Activated T-helper 1 cell treated with anti-CD3 and anti-CD28 coated beads, Interleukin-12 subunit alpha, Interleukin-12 subunit beta, Interleukin-2, Interleukin-4 antibody, amounts not matched to agents 30 ng/mL and 10 ng/mL and 1 ng/mL, durations not matched to agents 14 hours and 24 hours and 36 hours (primary cell): ENCODE data around the gene PIK3CG. TPM values are rescaled to one million over a fixed set of nuclear protein-coding genes. Genes with fewer than 3 reads are reported as not detected.
"Not testable (repeated sequence)": the region's sequence is repeated elsewhere in the genome, so short reads cannot be mapped to it uniquely, and the experiment has no call there.

Experiments
- DNase-seq: peaks from one replicate; pipeline ENCODE4 v3.0.0; 2021; ENCODE audit warnings: low spot score
- H3K27ac Mint-ChIP-seq: one replicate; pipeline ENCODE4 v1.8.0; 2021; ENCODE audit warnings: mild to moderate bottlenecking, mixed read lengths
- H3K27me3 Mint-ChIP-seq: one replicate; pipeline ENCODE4 v1.8.0; 2022; ENCODE audit warnings: mild to moderate bottlenecking, moderate library complexity, mixed read lengths; ENCODE audit not compliant: insufficient read depth
- H3K36me3 Mint-ChIP-seq: one replicate; pipeline ENCODE4 v1.8.0; 2021; ENCODE audit warnings: low read depth, mixed read lengths
- H3K4me1 Mint-ChIP-seq: one replicate; pipeline ENCODE4 v1.8.0; 2021; ENCODE audit warnings: low read depth, mixed read lengths
- H3K4me3 Mint-ChIP-seq: one replicate; pipeline ENCODE4 v1.8.0; 2021; ENCODE audit warnings: mild to moderate bottlenecking, moderate library complexity, mixed read lengths
- H3K9me3 Mint-ChIP-seq: one replicate; pipeline ENCODE4 v1.8.0; 2021; ENCODE audit warnings: mixed read lengths
- intact Hi-C: fragments of 100-400 bp; cut with micrococcal nuclease; formaldehyde crosslinking; loops from one replicate; pipeline ENCODE4 v1.15.1; 2024
- total RNA-seq: library from RNA; stranded (reverse); gene quantifications from 2 replicates; pipeline ENCODE4 v1.2.3, GENCODE V29; 2022

Gene PIK3CG
- total RNA-seq, 1 donor from 2014 or later = 38.7 TPM

DNA sequence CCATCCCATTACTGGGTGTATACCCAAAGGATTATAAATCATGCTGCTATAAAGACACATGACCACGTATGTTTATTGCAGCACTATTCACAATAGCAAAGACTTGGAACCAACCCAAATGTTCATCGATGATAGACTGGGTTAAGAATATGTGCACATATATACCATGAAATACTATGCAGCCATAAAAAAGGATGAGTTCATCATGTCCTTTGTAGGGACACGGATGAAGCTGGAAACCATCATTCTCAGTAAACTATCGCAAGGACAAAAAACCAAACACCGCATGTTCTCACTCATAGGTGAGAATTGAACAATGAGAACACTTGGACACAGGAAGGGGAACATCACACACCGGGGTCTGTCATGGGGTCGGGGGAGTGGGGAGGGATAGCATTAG is 73.0 kb downstream of the PIK3CG start:
- H3K27me3 Mint-ChIP-seq, DNase-seq, intact Hi-C loops: not testable (repeated sequence)

DNA sequence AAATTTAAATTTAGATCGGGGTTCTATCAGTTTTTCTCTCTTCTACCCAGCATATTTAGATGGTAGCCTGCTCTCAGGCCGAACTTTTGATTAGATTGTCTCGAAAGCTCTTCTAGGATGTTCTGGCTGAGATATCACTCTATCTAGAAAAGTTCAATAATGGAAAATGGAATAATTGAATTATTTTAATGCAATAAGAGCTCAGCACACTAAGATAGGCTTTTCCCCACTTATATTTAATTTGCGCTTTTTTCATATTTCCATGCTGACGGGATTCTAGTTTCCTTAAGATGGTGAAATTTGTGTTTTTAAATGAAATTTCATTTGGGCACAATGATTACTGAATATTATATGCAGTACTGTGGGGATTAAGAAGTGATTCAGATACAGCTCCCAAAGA is 73.7 kb downstream of the PIK3CG start:
- H3K4me3 Mint-ChIP-seq = no peak overlapping the region
- no peak for DNase-seq
- no peaks in the 10 kb centered on the region for H3K9me3 Mint-ChIP-seq
- no peak overlapping the region for H3K27ac Mint-ChIP-seq
- no peaks in the 10 kb centered on the region for H3K4me1 Mint-ChIP-seq
- H3K27me3 Mint-ChIP-seq = no peaks in the 10 kb centered on the region
- intact Hi-C loops = no loop called here
- no peaks in the 10 kb centered on the region for H3K36me3 Mint-ChIP-seq

More for the DNA sequence above, 73.0 kb downstream of the PIK3CG start:
- H3K36me3 Mint-ChIP-seq, H3K27ac Mint-ChIP-seq, H3K4me3 Mint-ChIP-seq, H3K4me1 Mint-ChIP-seq, H3K9me3 Mint-ChIP-seq: not testable (repeated sequence)

DNA sequence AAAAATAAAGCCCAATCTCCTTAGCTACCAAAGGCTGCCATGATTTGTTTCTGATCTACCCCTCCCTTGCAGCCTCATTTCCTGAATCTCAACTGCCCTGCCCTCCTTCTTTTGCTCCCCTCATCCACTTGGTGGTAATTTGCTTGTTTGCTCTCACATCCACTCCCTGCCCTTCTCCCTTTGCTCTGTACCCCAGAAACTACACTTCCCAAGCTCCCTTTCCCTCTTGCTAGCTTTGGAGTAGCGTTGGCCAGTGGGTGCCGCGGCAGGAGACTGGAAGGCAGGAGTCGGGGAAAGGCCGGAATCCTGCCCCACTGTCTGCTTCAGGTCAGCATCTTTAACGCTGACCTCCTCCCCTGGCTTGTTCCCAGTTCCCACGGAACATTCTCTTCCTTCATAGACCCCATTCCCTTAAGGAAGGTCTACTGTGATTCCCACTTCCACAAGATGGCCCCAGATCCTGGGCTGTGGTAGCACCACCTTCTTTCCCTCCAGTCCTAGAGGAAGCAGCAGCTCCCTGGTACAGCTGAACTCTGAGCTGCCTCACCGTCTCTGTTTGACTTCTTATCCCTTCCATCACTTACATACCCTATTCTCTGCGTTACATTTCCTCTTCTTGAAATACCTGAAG is 79.1 kb downstream of the PIK3CG start:
- H3K27me3 Mint-ChIP-seq = peaks cover 2% of the 10 kb centered on the region
- no peaks in the 10 kb centered on the region for H3K9me3 Mint-ChIP-seq
- H3K36me3 Mint-ChIP-seq = no peaks in the 10 kb centered on the region
- H3K4me1 Mint-ChIP-seq = no peaks in the 10 kb centered on the region
- DNase-seq = no peak
- H3K4me3 Mint-ChIP-seq = no peak overlapping the region
- intact Hi-C loops = no loop called here
- H3K27ac Mint-ChIP-seq = no peak overlapping the region

DNA sequence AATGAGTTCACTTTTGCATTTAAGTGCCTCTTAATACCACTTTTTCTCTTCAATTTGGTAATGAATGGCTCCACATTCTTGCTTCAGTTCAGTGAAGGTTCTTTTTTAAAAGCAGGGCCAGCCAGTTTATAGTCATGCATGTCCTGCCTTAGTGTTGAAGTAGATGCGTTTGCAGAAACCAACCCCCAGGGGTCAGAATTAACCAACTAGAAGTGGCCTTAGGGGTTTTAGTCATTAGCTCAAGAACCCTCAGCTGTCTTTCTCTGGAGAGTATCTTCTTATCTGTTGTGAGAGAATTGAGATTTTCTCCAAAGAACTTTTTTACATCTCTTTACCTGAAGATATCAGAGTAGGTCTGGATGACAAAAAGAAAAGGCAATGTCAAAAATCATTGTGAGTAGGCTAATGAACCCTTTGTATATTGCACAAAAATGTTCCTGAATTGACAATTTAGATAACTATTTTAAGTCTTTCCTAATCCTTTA is 82.2 kb downstream of the PIK3CG start:
- H3K9me3 Mint-ChIP-seq = no peaks in the 10 kb centered on the region
- H3K4me3 Mint-ChIP-seq = no peak overlapping the region
- peaks cover 3% of the 10 kb centered on the region for H3K27me3 Mint-ChIP-seq
- DNase-seq = peak; percentile 1
- no peaks in the 10 kb centered on the region for H3K36me3 Mint-ChIP-seq
- no peak overlapping the region for H3K27ac Mint-ChIP-seq
- no peaks in the 10 kb centered on the region for H3K4me1 Mint-ChIP-seq
- intact Hi-C loops = loop anchor here (5.0 kb wide), 1 partner anchor 155 kb away; no protein-coding TSS in a partner anchor

DNA sequence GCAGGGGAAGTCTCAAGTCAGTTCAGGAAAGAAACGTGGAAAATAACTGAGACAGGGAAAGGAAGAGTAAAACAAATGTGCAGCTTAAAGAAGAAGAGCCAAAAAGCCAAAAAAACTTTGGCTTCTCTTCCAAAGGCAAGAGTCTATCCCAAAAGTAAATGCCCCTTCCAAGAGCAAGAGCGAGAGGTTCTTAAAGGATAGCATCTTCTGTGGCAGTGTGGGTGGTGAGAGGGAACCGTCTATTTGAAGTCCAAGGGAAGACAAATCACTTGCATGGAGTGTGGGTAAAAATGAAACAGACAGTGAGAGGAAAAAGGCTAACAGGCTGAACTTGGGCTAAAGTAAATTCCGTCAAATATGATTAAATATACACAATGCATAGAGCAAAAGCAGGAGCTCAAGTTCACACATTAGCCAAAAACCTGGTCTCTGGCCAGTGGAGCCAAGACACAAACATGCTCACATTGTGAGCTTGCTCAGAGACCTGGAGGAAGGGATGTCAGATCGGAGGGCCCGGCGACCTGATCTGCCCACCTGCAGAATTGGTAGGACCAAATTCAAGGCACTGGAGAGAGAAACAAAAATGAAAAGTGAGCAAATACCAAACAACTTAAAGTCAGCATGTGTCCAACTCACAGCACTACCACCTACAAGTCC is 87.0 kb downstream of the PIK3CG start:
- H3K4me3 Mint-ChIP-seq = no peak overlapping the region
- peaks cover 3% of the 10 kb centered on the region for H3K9me3 Mint-ChIP-seq
- H3K36me3 Mint-ChIP-seq = no peaks in the 10 kb centered on the region
- peaks cover 3% of the 10 kb centered on the region for H3K27me3 Mint-ChIP-seq
- no peaks in the 10 kb centered on the region for H3K4me1 Mint-ChIP-seq
- DNase-seq = no peak
- intact Hi-C loops = no loop called here
- H3K27ac Mint-ChIP-seq = no peak overlapping the region

DNA sequence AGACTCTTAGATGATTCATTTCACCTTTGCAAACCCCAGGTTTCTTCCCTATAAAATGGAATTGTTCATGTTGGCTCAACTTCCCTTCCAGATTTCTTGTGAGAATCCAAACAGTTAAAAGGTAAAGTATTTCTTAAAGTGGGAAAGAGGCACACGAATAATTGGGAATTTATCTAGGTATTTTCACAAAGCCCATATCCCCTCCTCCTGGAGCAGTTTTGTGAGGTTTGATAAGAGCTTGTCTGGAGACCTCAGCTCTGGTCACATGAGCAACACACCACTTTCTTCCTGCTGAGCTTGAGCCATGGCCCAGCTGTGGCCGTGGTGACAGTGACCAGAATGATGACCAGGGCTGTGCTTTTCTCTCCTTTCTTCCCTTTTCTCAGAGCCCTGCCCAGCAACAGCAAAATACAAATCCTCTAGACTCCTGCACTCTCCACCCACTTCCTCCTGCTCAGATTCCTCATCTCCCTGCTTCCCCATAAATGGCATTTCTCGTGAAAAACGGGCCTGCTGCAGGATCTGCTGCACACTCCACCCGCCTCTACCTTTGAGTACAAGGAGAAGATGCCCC is 87.7 kb downstream of the PIK3CG start:
- Mint-ChIP-seq H3K4me1 (no peaks in the 10 kb centered on the region), H3K9me3 (peaks cover 3% of the 10 kb centered on the region), H3K36me3 (no peaks in the 10 kb centered on the region), H3K4me3 (no peak overlapping the region), H3K27me3 (peaks cover 3% of the 10 kb centered on the region), H3K27ac (no peak overlapping the region)
- DNase-seq = no peak
- intact Hi-C loops = no loop called here

DNA sequence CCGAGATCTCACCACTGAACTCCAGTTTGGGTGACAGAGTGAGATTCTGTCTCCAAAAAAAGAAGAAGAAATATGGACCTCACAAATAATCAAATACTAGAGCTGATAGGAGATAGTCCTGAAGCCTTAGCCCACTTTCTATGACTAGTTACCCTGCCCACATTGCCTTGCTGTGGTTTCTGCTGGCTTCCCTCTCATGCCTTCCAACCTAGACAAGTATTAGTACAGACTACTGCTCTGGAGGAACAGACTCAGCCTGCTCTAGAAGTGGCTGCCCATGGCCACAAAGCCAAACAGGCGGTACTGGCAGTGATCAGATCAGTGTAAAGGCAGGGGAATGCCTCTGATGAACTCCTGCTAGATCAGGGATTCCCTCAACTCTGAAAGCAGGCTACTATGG is 89.8 kb downstream of the PIK3CG start:
- Mint-ChIP-seq H3K9me3 (peaks cover 3% of the 10 kb centered on the region), H3K36me3 (no peaks in the 10 kb centered on the region), H3K27ac (no peak overlapping the region), H3K27me3 (peaks cover 2% of the 10 kb centered on the region), H3K4me1 (no peaks in the 10 kb centered on the region), H3K4me3 (no peak overlapping the region)
- intact Hi-C loops = no loop called here
- DNase-seq = no peak

DNA sequence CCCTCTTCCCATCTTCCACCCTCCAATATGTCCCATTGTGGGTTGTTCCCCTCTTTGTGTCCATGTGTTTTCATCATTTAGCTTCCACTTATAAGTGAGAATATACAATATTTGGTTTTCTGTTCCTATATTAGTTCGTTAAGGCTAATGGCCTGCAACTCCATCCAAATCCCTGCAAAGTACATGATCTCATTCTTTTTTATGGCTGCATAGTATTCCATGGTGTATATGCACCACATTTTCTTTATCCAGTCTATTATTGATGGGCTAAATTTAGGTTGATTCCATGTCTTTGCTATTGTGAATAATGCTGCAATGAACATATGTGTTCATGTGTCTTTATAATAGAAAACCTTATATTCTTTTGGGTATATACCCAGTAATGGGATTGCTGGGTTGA is 90.8 kb downstream of the PIK3CG start:
- H3K4me3 Mint-ChIP-seq, H3K4me1 Mint-ChIP-seq, H3K27ac Mint-ChIP-seq, intact Hi-C loops, DNase-seq, H3K36me3 Mint-ChIP-seq, H3K27me3 Mint-ChIP-seq, H3K9me3 Mint-ChIP-seq: not testable (repeated sequence)

Other genes with a start within 250 kb of the PIK3CG start
- gene CCDC71L, start 204.1 kb upstream of the PIK3CG start, total RNA-seq = 17.9 and 19.0 TPM in 2 replicates
- 0.42 and 1.0 TPM in 2 replicates for gene PRKAR2B, start 179.4 kb downstream of the PIK3CG start, total RNA-seq